HUES48 (cell line): Measurements from ENCODE around the gene MRPS27.

Source experiments
- H3K27ac ChIP-seq: one replicate; pipeline ENCODE4 v1.7.0; 2013; ENCODE audit warnings: low read depth, low read length, inconsistent platforms
- H3K27me3 ChIP-seq: 2 replicates; pipeline ENCODE4 v1.6.1; 2013; ENCODE audit warnings: mild to moderate bottlenecking, low read length; ENCODE audit not compliant: control insufficient read depth, insufficient read depth
- H3K36me3 ChIP-seq: 2 replicates; pipeline ENCODE4 v1.6.1; 2013; ENCODE audit warnings: low read length; ENCODE audit not compliant: control insufficient read depth, insufficient read depth
- H3K4me1 ChIP-seq: 2 replicates; pipeline ENCODE4 v1.6.1; 2013; ENCODE audit warnings: mild to moderate bottlenecking, low read length; ENCODE audit not compliant: control insufficient read depth, insufficient read depth
- H3K4me3 ChIP-seq: 2 replicates; pipeline ENCODE4 v1.5.1; 2013; ENCODE audit warnings: mild to moderate bottlenecking, low read depth, low read length
- H3K9ac ChIP-seq: 2 replicates; pipeline ENCODE4 v1.6.1; 2013; ENCODE audit warnings: mild to moderate bottlenecking, low read depth, low read length, moderate library complexity
- H3K9me3 ChIP-seq: 2 replicates; pipeline ENCODE4 v1.6.1; 2013; ENCODE audit warnings: low read length; ENCODE audit not compliant: control insufficient read depth, insufficient read depth

MRPS27 gene

DNA sequence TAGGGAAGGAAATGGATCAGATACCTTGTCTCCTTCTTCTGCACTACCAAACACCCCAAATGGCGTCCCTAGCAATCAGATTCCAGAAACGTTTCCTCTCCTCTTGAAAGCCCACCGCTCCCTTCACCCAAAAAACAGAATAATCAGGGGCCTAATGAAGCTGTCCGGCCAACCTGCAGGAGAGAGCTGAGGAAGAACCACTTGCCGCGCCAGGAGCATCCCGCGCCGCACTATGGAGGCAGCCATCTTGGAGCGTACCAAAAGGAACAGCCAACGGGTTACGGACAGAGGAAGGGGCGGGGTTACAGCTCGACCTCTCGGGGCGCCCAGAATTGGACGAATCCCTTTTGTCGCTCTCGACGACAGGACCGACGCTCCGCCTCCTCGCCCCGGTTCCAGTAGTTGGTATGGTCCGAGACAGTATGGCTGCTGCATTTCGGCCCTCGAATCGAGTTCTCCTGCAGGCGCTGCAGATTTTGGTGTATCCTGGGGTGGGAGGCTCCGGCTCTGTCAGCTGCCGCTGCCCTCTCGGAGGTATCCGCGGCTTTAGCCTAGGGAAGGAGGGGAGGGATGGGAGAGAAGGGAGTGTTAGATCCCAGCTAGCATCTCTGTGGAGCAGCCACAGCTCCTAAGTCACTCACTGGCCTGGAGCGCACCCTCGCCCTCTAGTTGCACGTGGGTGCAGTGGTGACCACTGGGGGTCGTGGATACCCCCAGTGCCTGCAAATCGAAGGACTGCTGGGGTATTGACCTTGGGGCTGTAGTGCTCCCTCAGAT lies at the start of gene MRPS27, which contains the start of gene PTCD2:
Gene MRPS27 (minus strand): TSS at position 265 of the 777 bp plus-strand sequence. CDS start 19 bp downstream, at position 246.
Gene PTCD2 (plus strand): TSS at position 398 of the 777 bp plus-strand sequence. CDS start 10 bp downstream, at position 408.
- peak within 1 kb of the TSS; percentile 93 for H3K4me3 ChIP-seq
- peaks cover 25% of the 10 kb centered on the region for H3K36me3 ChIP-seq
- no peaks in the 10 kb centered on the region for H3K27me3 ChIP-seq
- peak within 1 kb of the TSS; percentile 95 for H3K27ac ChIP-seq
- H3K4me1 ChIP-seq, result peaks cover 3% of the 10 kb centered on the region; the same call in 1 of the 2 replicates
- no peaks in the 10 kb centered on the region for H3K9me3 ChIP-seq
- H3K9ac ChIP-seq, result peak within 1 kb of the TSS; percentile 96

GRCh38 chr5:72369711-72370110 lies 49.7 kb upstream of the MRPS27 start:
- H3K4me3 ChIP-seq, result no peak overlapping the region
- no peaks in the 10 kb centered on the region for H3K36me3 ChIP-seq
- no peak overlapping the region for H3K9ac ChIP-seq
- peaks cover 14% of the 10 kb centered on the region for H3K4me1 ChIP-seq
- H3K27ac ChIP-seq, result no peak overlapping the region
- no peaks in the 10 kb centered on the region for H3K27me3 ChIP-seq
- no peaks in the 10 kb centered on the region for H3K9me3 ChIP-seq

DNA sequence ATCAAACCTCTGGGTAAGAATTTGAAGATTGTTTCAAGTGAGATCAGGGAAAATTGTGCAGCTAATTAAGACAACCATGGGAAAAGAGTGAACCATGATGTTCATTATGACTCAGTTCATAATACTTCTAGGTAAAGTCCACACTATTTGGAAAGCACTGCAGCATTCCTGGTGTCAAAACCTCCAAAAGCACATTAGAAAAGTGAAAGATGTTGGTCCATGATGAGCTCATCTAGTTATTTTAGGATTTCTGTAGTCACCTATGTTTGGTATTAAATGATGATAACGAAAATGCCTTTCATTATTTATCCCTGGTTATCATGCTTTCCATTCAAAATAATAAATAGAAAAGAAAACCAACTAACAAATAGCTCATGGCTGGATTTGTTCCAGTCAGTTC lies 49.3 kb upstream of the MRPS27 start:
- Histone ChIP-seq H3K4me1 (peaks cover 14% of the 10 kb centered on the region), H3K4me3 (no peak overlapping the region), H3K36me3 (no peaks in the 10 kb centered on the region), H3K27ac (no peak overlapping the region), H3K27me3 (no peaks in the 10 kb centered on the region), H3K9ac (no peak overlapping the region), H3K9me3 (no peaks in the 10 kb centered on the region)

DNA sequence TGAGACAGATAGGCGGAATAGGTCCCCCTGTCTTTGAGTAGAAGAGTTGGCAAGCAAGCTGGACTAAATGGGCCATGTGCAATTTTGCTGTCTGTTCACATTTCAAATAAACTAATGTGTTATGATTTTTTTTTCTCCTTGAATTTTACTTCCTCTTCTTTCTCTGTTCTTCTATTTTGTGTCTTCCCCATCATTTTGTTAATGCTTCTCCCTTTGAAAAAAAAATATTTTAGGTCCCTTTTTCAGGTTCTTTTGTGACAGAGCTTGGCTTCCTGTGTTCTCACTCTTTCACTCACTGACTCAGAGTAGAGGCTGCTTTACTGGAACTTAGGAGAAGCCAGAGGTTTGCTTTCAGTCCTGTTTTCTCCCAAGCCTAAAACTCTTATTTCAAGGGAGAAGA lies 48.2 kb upstream of the MRPS27 start:
- peaks cover 17% of the 10 kb centered on the region for H3K4me1 ChIP-seq
- no peak overlapping the region for H3K27ac ChIP-seq
- H3K9ac ChIP-seq, result no peak overlapping the region
- no peak overlapping the region for H3K4me3 ChIP-seq
- H3K36me3 ChIP-seq, result no peaks in the 10 kb centered on the region
- H3K9me3 ChIP-seq, result no peaks in the 10 kb centered on the region
- H3K27me3 ChIP-seq, result no peaks in the 10 kb centered on the region

GRCh38 chr5:72366324-72366976 lies 46.4 kb upstream of the MRPS27 start:
- Histone ChIP-seq H3K36me3 (peaks cover 12% of the 10 kb centered on the region), H3K4me3 (no peak overlapping the region), H3K9ac (no peak overlapping the region), H3K27me3 (no peaks in the 10 kb centered on the region), H3K27ac (no peak overlapping the region), H3K4me1 (peaks cover 24% of the 10 kb centered on the region), H3K9me3 (no peaks in the 10 kb centered on the region)

DNA sequence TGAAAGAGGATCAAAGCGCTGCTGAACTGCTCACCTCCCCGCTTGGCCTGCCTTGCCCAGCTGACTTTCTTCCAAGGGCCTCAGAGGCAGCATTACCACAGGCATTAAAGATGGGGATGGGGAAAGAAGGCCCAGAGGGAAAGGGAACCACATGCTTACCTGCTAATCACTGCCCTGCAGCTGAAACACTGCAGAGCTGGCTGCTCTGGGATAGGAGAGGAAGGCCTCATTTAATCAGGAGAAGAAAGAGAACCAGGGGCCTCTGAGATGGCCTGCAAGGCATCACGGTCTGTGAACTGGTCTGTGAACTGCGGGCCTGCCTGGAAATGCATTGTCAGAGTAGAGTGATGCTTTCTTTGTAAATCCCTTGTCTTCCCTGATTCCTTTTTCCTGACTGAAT lies 44.9 kb upstream of the MRPS27 start:
- H3K27me3 ChIP-seq, result no peaks in the 10 kb centered on the region
- H3K27ac ChIP-seq, result no peak overlapping the region
- H3K36me3 ChIP-seq, result peaks cover 23% of the 10 kb centered on the region
- H3K9ac ChIP-seq, result no peak overlapping the region
- peaks cover 22% of the 10 kb centered on the region for H3K4me1 ChIP-seq
- no peak overlapping the region for H3K4me3 ChIP-seq
- no peaks in the 10 kb centered on the region for H3K9me3 ChIP-seq

DNA sequence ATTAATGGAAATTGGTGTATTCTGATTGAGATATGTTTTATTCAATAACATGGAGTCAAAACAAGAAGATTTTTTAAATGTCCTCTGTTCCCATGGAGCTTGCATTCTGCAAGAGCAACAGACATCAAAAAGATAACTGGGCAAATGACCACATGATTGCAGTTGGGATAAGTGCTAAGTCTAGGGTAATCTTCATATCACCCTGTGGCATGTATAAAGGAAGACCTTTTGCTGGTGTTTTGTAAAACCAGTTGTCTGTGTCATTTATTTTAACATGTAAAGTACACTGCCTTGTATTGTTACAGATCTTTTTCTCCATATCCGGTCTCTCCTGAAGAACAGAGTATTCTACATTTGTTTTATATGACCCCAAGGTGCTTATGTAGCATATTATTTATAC lies 44.1 kb upstream of the MRPS27 start:
- H3K9me3 ChIP-seq, result no peaks in the 10 kb centered on the region
- H3K27ac ChIP-seq, result no peak overlapping the region
- no peak overlapping the region for H3K4me3 ChIP-seq
- no peak overlapping the region for H3K9ac ChIP-seq
- H3K36me3 ChIP-seq, result peaks cover 31% of the 10 kb centered on the region
- peaks cover 14% of the 10 kb centered on the region for H3K4me1 ChIP-seq
- H3K27me3 ChIP-seq, result no peaks in the 10 kb centered on the region

DNA sequence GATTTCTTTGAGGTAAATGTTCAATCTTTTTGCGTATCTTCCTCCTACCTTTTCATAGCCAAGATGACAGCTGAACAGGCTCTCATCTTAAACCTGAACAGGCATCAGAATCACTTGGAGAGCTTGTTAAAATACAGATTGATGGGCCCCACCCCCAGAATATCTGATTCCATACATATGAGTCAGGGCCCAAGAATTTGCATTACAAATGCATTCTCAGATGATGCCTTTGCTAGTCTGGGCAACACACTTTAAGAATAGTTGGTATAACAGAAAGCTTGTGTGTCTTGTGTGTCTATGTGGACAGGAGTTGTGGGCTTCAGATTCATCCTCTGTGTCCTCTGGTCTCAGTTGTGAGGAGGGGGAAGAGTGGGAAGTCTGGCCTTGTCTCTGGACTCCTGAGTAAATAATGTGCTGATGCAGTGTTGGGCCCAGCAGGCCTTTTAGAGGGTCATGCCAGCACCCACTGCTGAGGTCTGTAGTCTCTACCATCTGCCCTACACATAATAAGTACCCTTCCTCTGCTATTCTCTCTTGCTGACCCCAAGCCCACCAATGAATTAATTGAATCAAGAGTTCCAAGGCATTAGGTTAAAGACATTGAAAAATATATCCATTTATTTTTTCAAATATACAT lies 43.2 kb upstream of the MRPS27 start:
- H3K9me3 ChIP-seq, result no peaks in the 10 kb centered on the region
- H3K4me3 ChIP-seq, result peak overlapping the region; percentile 7; the same call in 1 of the 2 replicates
- peaks cover 13% of the 10 kb centered on the region for H3K4me1 ChIP-seq
- H3K9ac ChIP-seq, result peak overlapping the region; percentile 1; the same call in 1 of the 2 replicates
- peak overlapping the region; percentile 71 for H3K27ac ChIP-seq
- no peaks in the 10 kb centered on the region for H3K27me3 ChIP-seq
- H3K36me3 ChIP-seq, result peaks cover 39% of the 10 kb centered on the region

DNA sequence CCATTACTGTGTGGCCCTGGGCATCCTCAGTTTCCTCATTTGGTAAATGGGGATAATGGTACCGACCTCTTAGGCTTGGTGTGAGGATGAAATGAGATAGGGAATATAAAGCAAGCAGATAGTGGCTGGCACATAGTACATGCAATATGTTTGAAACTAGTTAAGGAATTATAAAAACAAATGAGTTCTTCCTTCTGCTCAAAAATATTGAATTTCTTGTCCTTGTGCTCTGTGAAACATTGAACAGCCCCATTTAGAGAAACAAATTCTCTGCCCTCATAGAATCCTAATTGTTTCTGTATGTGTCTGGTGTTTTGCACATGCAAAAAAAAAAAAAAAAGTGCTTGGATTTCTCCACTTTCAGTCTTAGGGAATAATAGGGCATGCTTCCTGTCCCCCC lies 39.8 kb upstream of the MRPS27 start:
- peaks cover 42% of the 10 kb centered on the region for H3K36me3 ChIP-seq
- no peaks in the 10 kb centered on the region for H3K27me3 ChIP-seq
- H3K27ac ChIP-seq, result no peak overlapping the region
- no peak overlapping the region for H3K9ac ChIP-seq
- no peak overlapping the region for H3K4me3 ChIP-seq
- H3K4me1 ChIP-seq, result peaks cover 10% of the 10 kb centered on the region
- no peaks in the 10 kb centered on the region for H3K9me3 ChIP-seq

DNA sequence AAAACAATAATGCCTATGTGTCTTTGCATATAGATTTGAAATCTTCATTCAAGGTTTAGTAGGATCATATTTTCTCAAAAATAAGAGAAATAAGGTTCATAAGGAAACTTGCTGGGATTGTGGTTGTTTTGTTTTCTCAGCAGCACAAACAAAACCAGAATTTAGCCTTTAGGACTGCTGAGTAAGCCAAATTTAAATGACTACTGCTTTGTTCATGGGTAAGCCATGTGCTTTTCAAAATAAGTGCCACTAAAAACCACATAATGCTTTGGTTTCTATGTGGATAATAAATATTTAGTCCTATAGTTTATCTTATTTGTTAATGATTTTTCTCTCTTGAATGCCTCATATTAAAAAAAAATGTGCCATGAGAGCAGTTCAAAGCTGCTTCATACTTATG lies 38.9 kb upstream of the MRPS27 start:
- Histone ChIP-seq H3K27ac (no peak overlapping the region), H3K4me3 (no peak overlapping the region), H3K9me3 (no peaks in the 10 kb centered on the region), H3K9ac (no peak overlapping the region), H3K36me3 (peaks cover 42% of the 10 kb centered on the region), H3K27me3 (no peaks in the 10 kb centered on the region), H3K4me1 (peaks cover 10% of the 10 kb centered on the region)

- H3K27ac ChIP-seq, result no peak overlapping the region
- no peak overlapping the region for H3K4me3 ChIP-seq
- no peak overlapping the region for H3K9ac ChIP-seq
- peaks cover 29% of the 10 kb centered on the region for H3K36me3 ChIP-seq
- H3K9me3 ChIP-seq, result no peaks in the 10 kb centered on the region
- H3K4me1 ChIP-seq, result no peaks in the 10 kb centered on the region
- H3K27me3 ChIP-seq, result no peaks in the 10 kb centered on the region
Measured at GRCh38 chr5:72356361-72356760, 36.3 kb upstream of the MRPS27 start.
